ENCODE data around the gene ACSL5.
"Not testable (repeated sequence)": the region's sequence is repeated elsewhere in the genome, so short reads cannot be mapped to it uniquely, and the experiment has no call there.

Gene ACSL5

GRCh38 chr10:112424651-112425050, 50.7 kb downstream of the ACSL5 start:
- no peak for DNase-seq

DNA sequence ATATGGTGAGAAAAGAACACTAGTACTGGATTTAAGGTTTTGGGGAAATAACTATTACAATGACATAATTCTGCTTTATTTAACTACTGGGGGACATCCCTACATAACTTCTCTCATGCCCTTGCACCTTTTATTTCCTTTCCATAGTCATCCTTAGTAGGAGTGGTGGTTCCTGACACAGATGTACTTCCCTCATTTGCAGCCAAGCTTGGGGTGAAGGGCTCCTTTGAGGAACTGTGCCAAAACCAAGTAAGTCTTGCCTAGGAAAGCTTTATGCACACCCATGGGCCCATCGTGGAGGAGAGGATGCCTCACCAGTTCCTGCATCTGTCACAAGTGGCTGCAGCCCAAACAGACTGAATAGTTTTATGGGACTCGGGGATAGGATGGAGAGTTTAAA, 52.2 kb downstream of the ACSL5 start:
- DNase-seq, result no peak

DNA sequence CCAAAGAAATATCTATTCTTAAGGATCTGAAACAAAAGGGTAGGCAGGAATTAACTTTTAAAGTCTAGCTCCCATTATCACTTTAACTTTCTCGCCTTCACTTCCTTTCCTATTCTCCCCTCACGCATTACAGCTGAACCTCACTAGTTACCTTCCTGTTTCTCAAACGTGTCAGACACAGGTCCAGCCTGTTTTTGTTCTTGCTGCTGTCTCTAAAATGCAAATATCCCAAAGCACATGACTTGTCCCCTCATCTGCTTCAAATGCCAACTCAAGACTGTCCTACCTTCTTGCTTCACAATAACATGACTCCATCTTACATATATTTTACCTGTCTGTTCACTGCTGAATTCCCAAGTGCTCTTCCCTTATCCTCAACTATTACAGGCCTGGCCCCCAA, 55.2 kb downstream of the ACSL5 start:
- DNase-seq, result no peak

- DNase-seq, result no peak
Measured at GRCh38 chr10:112429654-112430230, 55.8 kb downstream of the ACSL5 start.

- DNase-seq, result no peak
Measured at GRCh38 chr10:112433136-112433535, 59.2 kb downstream of the ACSL5 start.

- DNase-seq, result no peak
Measured at GRCh38 chr10:112434988-112435619, 61.2 kb downstream of the ACSL5 start.

DNA sequence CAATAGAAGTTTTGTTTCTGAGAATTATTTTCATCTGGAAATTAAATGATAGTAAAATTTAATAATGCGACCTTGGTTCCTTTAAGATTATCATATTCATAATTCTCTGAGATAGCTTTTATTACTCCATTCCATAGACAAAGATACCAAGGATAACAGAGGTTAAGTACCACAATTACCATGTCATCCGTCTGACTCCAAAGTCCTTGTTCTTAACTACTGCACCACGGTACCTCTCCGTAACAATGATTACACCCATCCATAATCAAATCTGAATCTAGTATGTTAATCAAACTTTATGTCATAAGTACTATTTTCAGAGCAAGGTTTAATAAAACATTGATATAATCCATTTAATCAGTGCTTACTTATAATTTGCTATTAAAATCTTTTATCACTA, 64.4 kb downstream of the ACSL5 start:
- DNase-seq, result no peak

DNA sequence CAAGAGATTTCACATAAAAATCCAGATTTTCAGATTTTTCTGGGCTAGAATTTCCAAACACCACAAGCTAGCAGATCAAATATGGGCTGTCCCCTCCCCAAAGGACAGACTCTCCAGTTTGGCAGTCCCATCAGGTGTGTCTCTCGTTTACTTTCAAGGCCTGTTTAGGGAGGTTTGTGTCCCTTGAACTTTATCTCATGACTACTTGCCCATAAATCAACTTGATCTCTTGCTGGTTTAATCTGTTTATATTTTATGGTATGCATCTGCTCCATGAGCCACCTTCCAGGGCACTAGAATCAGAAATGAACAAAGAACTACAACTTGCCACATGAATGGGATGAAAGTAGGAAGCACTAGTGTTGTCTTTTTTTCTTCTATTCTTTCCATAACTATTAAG, 67.6 kb downstream of the ACSL5 start:
- DNase-seq, result no peak

GRCh38 chr10:112442063-112442462, 68.1 kb downstream of the ACSL5 start:
- no peak for DNase-seq

- DNase-seq, result no peak
Measured at GRCh38 chr10:112446055-112446854, 72.3 kb downstream of the ACSL5 start.

DNA sequence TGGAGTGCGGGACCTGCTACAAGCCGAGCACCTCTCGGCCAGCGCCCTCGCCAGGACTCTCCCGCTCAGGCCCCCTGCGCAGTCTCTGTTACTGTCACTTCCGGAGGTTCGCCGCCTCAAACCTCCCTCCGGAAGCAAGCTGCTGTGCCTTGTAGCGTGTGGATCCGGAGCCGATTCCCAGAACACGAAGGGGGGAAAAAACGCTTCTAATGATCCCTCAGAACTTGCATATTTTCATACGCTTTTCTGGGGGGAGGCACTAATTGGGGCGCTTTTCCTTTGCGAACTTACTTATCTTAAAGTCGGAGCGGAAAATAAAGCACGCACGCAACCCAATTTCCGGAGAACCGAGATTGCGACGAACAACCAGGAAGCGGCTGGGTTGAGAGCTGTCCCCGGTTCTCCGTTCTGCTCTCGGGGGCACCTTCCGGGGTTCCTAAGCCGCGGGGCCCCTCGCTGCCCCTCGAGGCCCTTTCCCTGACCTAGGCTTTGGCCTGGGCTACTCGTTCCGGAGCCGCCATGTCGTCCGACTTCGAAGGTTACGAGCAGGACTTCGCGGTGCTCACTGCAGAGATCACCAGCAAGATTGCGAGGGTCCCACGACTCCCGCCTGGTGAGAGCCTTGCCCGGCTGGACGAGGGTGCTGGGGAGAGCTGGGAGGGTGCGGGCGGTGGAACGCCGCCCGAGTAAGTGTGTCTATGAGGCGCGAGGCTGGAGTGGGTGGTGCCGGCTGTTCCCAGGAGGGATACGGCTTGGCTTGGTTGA, 73.1 kb downstream of the ACSL5 start, which contains the start of the genes VTI1A and ZDHHC6:
Gene VTI1A, plus strand, starts transcription at position 361 of the 765 bp plus-strand sequence. Its CDS starts 159 bp downstream, at position 520.
Gene ZDHHC6, minus strand, starts transcription at position 60 of the 765 bp plus-strand sequence. CDS start 1,478 bp downstream, outside the sequence.
- DNase-seq, result peak; percentile 58 to 76 (median 70)

GRCh38 chr10:112447620-112447928, 73.7 kb downstream of the ACSL5 start:
- no peak for DNase-seq

GRCh38 chr10:112448888-112449287, 75.0 kb downstream of the ACSL5 start:
- DNase-seq, result no peak

GRCh38 chr10:112454910-112455779, 81.2 kb downstream of the ACSL5 start:
- DNase-seq, result no peak

DNA sequence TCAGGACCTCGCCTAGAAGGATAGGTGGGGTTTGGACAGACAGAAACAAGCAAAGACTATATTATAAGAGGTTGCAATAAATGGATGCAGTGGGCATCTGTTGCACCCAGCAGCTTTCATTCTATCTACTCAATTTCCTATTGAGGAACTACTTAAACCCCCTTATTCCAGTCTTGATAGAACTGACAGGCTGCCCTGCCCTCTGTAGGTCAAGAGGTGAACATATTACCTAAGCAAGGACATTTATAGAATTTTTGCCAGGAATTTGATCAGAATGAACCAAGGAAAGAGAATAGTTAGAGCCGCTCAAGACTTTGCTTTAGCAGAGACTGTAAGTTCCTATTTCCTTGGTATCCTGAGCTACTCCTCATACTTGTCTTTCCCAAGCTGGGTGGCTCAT, 82.6 kb downstream of the ACSL5 start:
- DNase-seq, result no peak

GRCh38 chr10:112460366-112460765, 86.5 kb downstream of the ACSL5 start:
- DNase-seq, result no peak

GRCh38 chr10:112461029-112461887, 87.3 kb downstream of the ACSL5 start:
- DNase-seq, result no peak

- not testable (repeated sequence) for DNase-seq
Measured at GRCh38 chr10:112464074-112464473, 90.2 kb downstream of the ACSL5 start.

- DNase-seq, result no peak
Measured at GRCh38 chr10:112465299-112465883, 91.5 kb downstream of the ACSL5 start.

DNA sequence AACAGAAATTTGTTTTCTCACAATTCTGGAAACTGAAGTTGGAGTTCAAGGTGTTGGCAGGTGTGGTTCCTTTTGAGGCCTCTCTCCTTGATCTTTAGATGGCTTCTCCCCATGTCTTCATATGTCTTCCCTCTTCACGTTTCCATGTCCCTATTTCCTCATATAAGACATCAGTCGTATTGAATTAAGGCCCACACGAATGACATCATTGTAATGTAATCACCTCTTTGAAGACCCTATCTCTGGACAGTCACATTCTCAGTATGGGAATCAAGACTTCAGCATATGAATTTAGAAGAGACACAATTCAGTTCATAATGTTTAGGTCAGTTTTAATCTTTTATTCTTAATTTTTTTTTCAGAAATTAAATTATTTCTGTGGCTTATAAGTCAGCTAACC, 92.9 kb downstream of the ACSL5 start:
- no peak for DNase-seq

DNA sequence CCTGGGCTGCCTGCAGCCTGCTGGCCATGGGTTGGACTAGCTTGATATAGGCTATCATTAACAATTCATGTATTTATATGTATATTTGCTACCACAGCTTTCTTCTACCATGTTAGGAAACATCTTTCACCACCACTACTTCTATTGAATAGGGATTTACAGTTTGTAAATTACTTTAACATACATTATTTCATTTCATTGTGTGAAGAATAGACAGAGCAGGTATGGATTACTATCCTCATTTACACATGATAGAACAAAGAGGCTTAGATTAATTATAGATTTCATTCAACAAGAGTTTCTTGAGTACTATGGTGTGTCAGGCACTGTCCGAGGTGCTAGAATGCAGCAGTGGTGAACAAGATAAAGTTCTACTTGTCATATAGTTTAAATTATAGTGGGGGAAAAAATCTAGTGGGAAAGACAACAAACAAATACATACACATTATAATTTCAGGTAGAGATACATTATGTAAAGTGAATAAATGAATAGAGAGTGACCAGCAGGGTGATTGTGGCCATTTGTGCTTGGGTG, 93.7 kb downstream of the ACSL5 start:
- DNase-seq, result no peak
